Peyer's patch (tissue), 4 donors: Measurements from ENCODE around the gene CPD.

Experiments used
- POLR2A ChIP-seq, 2 donors: fragments of 450-650 bp; IDR thresholded peaks; one replicate each; pipeline ENCODE4 v1.5.1; 2017; ENCODE audit warnings: antibody characterized with exemption in 2 of 2, mild to moderate bottlenecking in 2 of 2, moderate library complexity in 2 of 2
- TF ChIP-seq, protein P1 (sequence below), 6 experiments: fragments of 450-650 bp in 4 of 6; fragments of 200-600 bp in 2 of 6; sonication (generic) in 1 of 6; IDR thresholded peaks; one replicate each; pipeline ENCODE4 v1.5.1; 2017 to 2019; ENCODE audit warnings: antibody characterized with exemption in 6 of 6, mild to moderate bottlenecking in 3 of 6, moderate library complexity in 1 of 6

GRCh38 chr17:30358055-30358760 is 20.5 kb upstream of the CPD start:
- no peak for TF ChIP-seq POLR2A (IDR thresholded peaks at IDR 0.05)
- TF ChIP-seq, protein P1, sequence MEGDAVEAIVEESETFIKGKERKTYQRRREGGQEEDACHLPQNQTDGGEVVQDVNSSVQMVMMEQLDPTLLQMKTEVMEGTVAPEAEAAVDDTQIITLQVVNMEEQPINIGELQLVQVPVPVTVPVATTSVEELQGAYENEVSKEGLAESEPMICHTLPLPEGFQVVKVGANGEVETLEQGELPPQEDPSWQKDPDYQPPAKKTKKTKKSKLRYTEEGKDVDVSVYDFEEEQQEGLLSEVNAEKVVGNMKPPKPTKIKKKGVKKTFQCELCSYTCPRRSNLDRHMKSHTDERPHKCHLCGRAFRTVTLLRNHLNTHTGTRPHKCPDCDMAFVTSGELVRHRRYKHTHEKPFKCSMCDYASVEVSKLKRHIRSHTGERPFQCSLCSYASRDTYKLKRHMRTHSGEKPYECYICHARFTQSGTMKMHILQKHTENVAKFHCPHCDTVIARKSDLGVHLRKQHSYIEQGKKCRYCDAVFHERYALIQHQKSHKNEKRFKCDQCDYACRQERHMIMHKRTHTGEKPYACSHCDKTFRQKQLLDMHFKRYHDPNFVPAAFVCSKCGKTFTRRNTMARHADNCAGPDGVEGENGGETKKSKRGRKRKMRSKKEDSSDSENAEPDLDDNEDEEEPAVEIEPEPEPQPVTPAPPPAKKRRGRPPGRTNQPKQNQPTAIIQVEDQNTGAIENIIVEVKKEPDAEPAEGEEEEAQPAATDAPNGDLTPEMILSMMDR (IDR thresholded peaks at IDR 0.05): no peak
